Testis (tissue), 3 donors: ENCODE results near the gene C11orf98. TPM values are rescaled to one million over a fixed set of nuclear protein-coding genes. Genes with fewer than 3 reads are reported as not detected.

Experiments
- DNase-seq: peaks from one replicate; pipeline ENCODE4 v3.0.0-alpha.2; 2019
- H3K27ac ChIP-seq, 2 donors: fragments of 200-600 bp; sonication (generic); one replicate each; pipeline ENCODE4 v1.5.1; 2019
- H3K27me3 ChIP-seq: fragments of 200-600 bp; sonication (generic); one replicate; pipeline ENCODE4 v1.5.1; 2019
- H3K36me3 ChIP-seq: fragments of 200-600 bp; sonication (generic); one replicate; pipeline ENCODE4 v1.5.1; 2017; ENCODE audit warnings: low read depth; ENCODE audit errors: missing control alignments
- H3K4me1 ChIP-seq: fragments of 200-600 bp; sonication (generic); one replicate; pipeline ENCODE4 v1.5.1; 2019
- H3K4me3 ChIP-seq, 2 donors: fragments of 200-600 bp; sonication (generic); one replicate each; pipeline ENCODE4 v1.5.1; 2017 to 2019
- H3K9me3 ChIP-seq: fragments of 200-600 bp; sonication (generic); one replicate; pipeline ENCODE4 v1.5.1; 2017
- CTCF ChIP-seq, 3 experiments: fragments of 450-650 bp in 2 of 3; fragments of 200-600 bp in 1 of 3; sonication (generic) in 1 of 3; IDR thresholded peaks; one replicate each; pipeline ENCODE4 v1.5.1; 2016 to 2019; ENCODE audit warnings: antibody characterized with exemption in 3 of 3, mild to moderate bottlenecking in 2 of 3, moderate library complexity in 1 of 3
- POLR2A ChIP-seq: fragments of 450-650 bp; IDR thresholded peaks from one replicate; pipeline ENCODE4 v1.6.1; 2017; ENCODE audit warnings: antibody characterized with exemption, mild to moderate bottlenecking, moderate library complexity
- WGBS, 2 donors: methylation state at CpG; one replicate each; pipeline ENCODE4 v1.1.5; 2018; 5-methylcytosine and 5-hydroxymethylcytosine counted together
- intact Hi-C: fragments of 100-400 bp; cut with DNase I; formaldehyde crosslinking; loops from one replicate; pipeline ENCODE4 v1.15.1; 2023; ENCODE audit warnings: low total_unique reads
- polyA plus RNA-seq: library from polyadenylated mRNA; stranded (reverse); fragments of 350-450 nt; fragmentation: Illumina TruSeq; extraction: RNeasy Lipid Tissue Mini Kit (QIAGEN cat#74804); gene quantifications from one replicate; pipeline ENCODE4 v1.2.3, GENCODE V29; 2014; ENCODE audit warnings: low read depth, low replicate concordance; ENCODE audit not compliant: insufficient read depth
- total RNA-seq, 2 donors: library from RNA; depleted of rRNA; stranded (reverse); fragments of >200 nt; gene quantifications; one replicate each; pipeline ENCODE4 v1.2.3, GENCODE V29; 2016

The C11orf98 gene
- total and polyA plus RNA-seq, 3 donors from 2014 or later, result 39.3 to 100 (median 62.8) TPM

GRCh38 chr11:62667460-62667859 is 2.5 kb upstream of the C11orf98 start:
- Histone ChIP-seq H3K9me3 (no peaks in the 10 kb centered on the region), H3K4me1 (peaks cover 19% of the 10 kb centered on the region), H3K4me3 (no peak overlapping the region), H3K27ac (no peak overlapping the region), H3K27me3 (no peaks in the 10 kb centered on the region), H3K36me3 (no peaks in the 10 kb centered on the region)
- DNase-seq, result no peak
- WGBS, 2 donors, result 76 to 92% methylated on average over 2 of the region's 2 CpGs
- no peak for TF ChIP-seq CTCF (IDR thresholded peaks at IDR 0.05)
- no peak for TF ChIP-seq POLR2A
- intact Hi-C loops, result no loop called here

GRCh38 chr11:62666259-62666926 is 1.4 kb upstream of the C11orf98 start:
- DNase-seq, result no peak
- Histone ChIP-seq H3K27me3 (no peaks in the 10 kb centered on the region), H3K4me3 (peak overlapping the region; percentile 80 to 83), H3K36me3 (no peaks in the 10 kb centered on the region), H3K9me3 (no peaks in the 10 kb centered on the region), H3K4me1 (peaks cover 17% of the 10 kb centered on the region), H3K27ac (peak overlapping the region; percentile 81 to 86)
- intact Hi-C loops, result no loop called here
- TF ChIP-seq CTCF (IDR thresholded peaks at IDR 0.05) (no peak), POLR2A (no peak)
- 54 to 56% methylated on average over 13 to 16 of the region's 16 CpGs for WGBS, 2 donors

DNA sequence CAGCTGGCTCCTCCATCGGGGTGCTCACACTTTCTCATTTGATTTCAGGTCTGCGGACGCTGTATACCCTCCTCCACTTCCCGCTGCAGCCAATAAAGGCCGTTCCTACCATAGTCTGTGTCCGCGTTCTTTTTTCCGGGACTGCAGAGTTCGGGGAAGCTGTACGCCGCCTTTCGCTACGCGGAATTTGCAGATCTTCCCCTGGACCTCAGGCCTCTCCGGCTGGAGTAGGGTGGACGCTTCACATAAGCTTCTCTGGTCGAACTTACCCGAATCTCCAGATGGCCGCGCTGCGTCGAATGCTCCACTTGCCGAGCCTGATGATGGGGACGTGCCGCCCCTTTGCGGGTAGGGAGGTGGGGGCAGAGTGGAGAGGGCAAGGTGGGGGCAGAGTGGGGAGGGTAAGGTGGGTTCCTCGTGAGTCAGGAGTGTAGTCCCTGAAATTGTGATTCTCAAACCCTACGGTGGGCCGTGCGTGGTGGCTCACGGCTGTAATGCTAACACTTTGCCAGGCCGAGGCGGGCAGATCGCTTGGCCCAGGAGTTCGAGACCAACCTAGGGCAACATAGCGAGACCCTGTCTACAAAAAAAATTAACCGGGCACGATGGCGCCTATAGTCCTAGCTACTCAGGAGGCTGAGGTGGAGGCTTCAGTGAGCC is 719 bp upstream of the C11orf98 start:
- TF ChIP-seq CTCF (IDR thresholded peaks at IDR 0.05), result no peak
- TF ChIP-seq POLR2A, result no peak
- H3K4me3 ChIP-seq, result peak overlapping the region; percentile 80 to 83
- no peaks in the 10 kb centered on the region for H3K9me3 ChIP-seq
- no peaks in the 10 kb centered on the region for H3K36me3 ChIP-seq
- H3K4me1 ChIP-seq, result peaks cover 17% of the 10 kb centered on the region
- H3K27me3 ChIP-seq, result no peaks in the 10 kb centered on the region
- peak; percentile 48 for DNase-seq
- 2 to 3% methylated on average over 31 to 39 of the region's 39 CpGs for WGBS, 2 donors
- intact Hi-C loops, result no loop called here
- peak overlapping the region; percentile 81 to 86 for H3K27ac ChIP-seq

GRCh38 chr11:62664405-62665074 is 470 bp downstream of the C11orf98 start:
- DNase-seq, result peak; percentile 50
- 3 to 4% methylated on average over 25 to 27 of the region's 36 CpGs for WGBS, 2 donors
- intact Hi-C loops, result no loop called here
- H3K4me1 ChIP-seq, result peaks cover 17% of the 10 kb centered on the region
- H3K36me3 ChIP-seq, result no peaks in the 10 kb centered on the region
- H3K27me3 ChIP-seq, result no peaks in the 10 kb centered on the region
- H3K9me3 ChIP-seq, result no peaks in the 10 kb centered on the region
- peak overlapping the region; percentile 80 to 83 for H3K4me3 ChIP-seq
- peak overlapping the region; percentile 81 to 86 for H3K27ac ChIP-seq
- TF ChIP-seq CTCF (IDR thresholded peaks at IDR 0.05), result no peak
- TF ChIP-seq POLR2A, result no peak
